ENCODE data around the gene MYLK3.

MYLK3 gene

GRCh38 chr16:46721885-46722284, 26.3 kb downstream of the MYLK3 start:
- no peak for DNase-seq

GRCh38 chr16:46720619-46721018, 27.5 kb downstream of the MYLK3 start:
- DNase-seq: no peak

DNA sequence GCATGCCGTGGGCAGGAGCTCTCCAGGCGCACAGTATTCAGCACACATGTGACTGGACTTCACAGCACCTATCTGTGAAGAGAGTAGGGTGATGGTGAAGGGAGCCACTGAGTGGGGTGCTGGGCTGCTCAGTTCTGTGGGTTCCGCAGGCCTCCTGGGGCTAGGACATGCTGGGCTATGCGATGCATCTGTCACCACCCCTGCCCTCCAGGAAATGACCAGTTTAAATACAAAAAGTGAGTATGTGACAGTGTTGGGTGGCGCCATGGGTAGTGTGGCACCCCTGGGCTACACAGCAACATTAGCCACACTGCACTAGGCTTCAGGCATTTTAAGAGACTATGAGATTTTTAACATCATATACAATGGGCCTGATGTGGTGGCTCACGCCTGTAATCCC, 28.6 kb downstream of the MYLK3 start:
- DNase-seq: no peak

DNA sequence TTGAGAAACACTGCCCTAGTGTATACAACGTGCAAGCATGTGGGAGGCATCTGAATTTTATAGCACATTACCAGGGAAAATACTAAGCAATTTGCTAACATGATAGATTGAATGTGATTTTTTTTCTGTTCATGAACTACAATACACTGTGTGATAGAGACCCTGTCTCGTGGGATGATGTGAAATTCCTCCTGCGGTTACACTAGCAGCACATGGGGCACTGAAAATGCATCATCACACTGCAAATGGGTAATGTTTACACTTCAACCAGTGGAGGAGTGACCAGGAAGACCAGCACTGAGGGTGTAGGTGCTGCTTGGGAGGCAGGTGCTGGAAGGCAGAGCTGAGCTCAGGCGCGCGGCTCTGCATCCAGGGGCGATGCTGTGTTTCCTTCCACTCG, 29.9 kb downstream of the MYLK3 start:
- no peak for DNase-seq

DNA sequence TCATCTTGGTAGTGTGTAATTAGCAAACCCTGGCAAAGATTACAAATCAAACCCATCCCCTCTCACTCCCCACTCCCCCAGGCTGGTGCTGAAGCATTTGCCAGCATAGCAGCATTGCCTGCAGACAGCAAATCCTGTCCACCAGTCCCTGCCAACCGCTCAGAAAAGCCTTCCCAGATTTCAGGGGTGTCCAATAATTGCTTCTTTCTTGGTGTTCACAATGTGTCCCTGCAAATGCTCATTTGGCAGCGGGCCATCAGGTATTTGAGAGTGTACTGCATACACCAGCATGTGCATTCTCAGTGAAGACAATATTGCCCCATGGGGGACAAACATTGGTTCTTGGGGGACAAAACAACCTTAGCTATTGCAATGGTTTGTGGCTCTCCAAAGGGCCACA, 30.5 kb downstream of the MYLK3 start:
- no peak for DNase-seq

GRCh38 chr16:46715769-46716305, 32.3 kb downstream of the MYLK3 start:
- no peak for DNase-seq

- no peak for DNase-seq
Measured at GRCh38 chr16:46714797-46715591, 33.1 kb downstream of the MYLK3 start.

DNA sequence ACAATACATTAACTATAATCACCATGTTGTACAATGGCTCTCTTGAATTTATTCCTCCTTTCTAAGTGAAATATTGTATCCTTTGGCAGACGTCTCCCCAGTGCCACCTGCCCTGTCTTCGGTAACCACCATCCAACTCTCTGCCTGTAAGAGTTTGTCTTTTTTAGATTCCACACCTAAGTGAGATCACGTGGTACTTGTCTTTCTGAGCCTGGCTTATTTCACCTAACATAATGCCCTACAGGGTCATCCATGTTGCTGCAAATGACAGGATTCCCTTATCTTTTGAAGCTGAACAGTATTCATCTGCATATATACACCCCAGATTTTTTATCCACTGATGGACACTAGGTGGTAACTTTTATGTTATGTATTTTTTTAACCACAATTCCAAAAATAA, 34.5 kb downstream of the MYLK3 start:
- no peak for DNase-seq

- no peak for DNase-seq
Measured at GRCh38 chr16:46712911-46713310, 35.2 kb downstream of the MYLK3 start.

GRCh38 chr16:46711106-46712058, 36.8 kb downstream of the MYLK3 start:
- no peak for DNase-seq

DNA sequence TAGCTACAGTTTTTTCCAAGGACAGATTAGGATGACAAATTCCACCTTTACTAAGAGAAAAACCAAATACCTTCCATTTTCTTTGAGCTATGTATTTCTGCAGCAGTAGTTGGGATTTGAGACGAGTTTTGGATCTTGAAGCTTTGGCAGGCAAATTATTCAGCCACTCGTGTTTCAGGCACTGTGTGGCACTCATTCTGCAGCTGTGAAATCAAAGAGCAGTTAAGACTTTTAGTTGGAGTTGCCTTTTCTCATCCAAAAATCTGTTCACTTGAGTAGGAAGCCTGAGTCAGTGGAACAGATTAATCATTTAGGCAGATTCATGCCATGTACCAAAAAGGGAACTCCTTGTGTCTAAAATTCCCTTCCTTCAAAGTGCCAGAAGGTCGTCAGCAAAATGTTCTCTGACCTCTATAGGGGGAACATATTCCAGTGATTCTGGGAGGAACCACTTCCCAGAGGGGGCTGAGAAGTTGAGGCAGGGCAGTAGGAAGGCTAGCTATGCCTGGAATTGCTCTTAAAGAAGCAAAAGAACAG, 38.6 kb downstream of the MYLK3 start:
- DNase-seq: no peak

- DNase-seq: no peak
Measured at GRCh38 chr16:46706642-46707041, 41.5 kb downstream of the MYLK3 start.

DNA sequence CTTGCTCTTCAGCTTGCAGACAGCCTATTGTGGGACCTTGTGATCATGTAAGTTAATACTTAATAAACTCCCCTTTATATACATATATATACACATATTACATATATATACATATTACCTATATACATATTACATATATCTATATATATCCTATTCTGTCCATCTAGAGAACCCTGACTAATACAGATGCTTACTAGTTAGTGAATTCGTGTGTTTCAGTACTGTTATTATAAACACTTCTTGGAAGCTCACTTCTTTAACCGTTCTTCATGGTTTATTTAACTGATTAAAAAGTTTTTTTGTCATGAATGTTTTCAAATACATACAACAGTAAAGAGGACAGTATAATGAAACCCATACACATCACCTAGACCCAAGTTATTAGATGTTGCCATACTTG, 46.1 kb downstream of the MYLK3 start:
- no peak for DNase-seq

DNA sequence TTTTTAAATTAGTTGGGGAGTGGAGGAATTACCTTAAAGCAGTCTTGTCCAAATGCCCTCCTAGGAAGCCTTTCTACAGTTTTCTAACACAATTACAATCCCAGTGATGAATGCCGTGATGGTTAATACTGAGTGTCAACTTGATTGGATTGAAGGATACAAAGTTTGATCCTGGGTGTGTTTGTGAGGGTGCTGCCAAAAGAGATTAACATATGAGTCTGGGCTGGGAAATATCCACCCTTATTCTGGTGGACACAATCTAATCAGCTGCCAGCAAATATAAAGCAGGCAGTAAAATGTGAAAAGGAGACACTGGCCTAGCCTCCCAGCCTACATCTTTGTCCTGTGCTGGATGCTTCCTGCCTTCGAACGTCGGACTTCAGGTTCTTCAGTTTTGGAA, 46.5 kb downstream of the MYLK3 start:
- DNase-seq: no peak

- no peak for DNase-seq
Measured at GRCh38 chr16:46700048-46700447, 48.1 kb downstream of the MYLK3 start.

DNA sequence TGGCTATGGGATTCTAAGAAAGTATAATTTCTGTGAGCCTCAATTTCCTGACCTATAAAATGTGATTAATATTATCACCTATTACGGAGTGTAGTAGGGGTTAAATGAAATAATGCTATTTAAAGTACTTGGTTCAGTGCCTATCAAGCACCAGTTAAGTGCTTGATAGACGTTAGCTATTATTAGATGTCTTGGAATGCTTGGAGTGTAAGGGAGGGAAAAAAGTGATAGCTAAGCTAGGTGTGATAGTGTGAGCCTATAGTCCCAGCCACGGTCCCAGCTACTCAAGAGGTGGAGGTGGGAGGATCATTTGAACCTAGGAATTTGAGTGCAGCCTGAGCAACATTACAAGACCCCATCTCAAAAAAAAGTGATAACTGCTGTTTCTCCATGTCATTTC, 51.2 kb downstream of the MYLK3 start:
- no peak for DNase-seq

DNA sequence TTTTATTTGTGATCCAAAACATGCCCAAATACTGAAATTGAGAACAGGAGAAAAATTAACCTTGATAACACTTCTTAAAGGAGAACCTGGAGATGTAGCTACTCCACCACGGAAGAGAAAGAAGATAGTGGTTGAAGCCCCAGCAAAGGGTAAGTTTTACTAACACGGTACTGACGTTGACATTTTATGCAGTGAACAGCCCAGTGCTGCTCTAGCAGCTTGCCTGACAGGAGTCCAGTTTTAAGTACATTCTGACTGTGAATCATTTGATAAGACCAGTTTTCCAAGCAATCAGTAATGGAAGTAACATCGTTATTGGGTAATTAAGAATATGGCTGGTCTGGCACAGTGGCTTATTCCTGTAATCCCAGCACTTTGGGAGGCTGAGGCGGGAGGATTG, 52.2 kb downstream of the MYLK3 start:
- no peak for DNase-seq

- DNase-seq: no peak
Measured at GRCh38 chr16:46693598-46693997, 54.5 kb downstream of the MYLK3 start.

- no peak for DNase-seq
Measured at GRCh38 chr16:46691726-46692125, 56.4 kb downstream of the MYLK3 start.

DNA sequence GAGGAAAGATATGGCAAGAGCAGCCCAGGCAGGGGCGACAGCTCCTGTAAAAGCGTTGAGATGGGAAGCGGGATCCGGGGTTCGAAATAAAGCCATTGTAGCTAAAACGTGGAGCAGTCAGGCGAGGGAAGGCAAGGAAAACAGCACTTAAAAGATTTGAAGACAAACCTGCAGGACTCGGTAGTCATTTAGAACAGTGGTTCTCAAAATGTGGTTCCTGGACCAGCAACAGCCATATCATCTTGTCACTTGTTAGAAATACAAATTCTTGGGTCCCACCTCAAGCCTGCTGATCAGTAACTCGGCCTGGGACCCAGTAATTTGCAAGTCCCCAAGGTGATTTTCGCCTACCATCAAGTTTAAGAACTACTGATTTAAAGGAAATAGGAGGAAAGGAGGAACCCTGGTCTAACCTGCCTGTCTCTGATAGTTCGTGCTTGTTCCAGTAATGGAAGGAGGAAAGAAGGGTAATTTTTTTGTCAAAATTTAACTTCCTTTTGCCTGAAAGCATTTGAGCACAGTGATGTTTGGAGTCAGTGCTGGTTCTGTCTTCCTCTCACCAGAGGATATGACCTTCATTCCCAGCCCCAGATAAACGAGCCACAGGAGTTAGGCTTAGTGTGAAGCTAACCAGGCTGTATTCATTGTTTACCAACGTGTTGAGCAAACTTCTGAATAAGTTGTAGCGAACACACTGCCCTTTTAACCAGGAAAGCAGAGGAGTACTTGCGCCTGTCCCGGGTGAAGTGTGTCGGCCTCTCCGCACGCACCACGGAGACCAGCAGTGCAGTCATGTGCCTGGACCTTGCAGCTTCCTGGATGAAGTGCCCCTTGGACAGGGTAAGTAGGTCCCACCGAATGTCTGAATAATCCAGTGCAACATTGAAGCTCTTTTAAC, 57.6 kb downstream of the MYLK3 start:
- no peak for DNase-seq

GRCh38 chr16:46689365-46690280, 58.5 kb downstream of the MYLK3 start, which contains the start of gene ORC6:
Gene ORC6 (plus strand): TSS chr16:46689659. CDS start chr16:46689706, 47 bp downstream.
- DNase-seq: peak; percentile 93
